CD4-positive, alpha-beta T cell (primary cell): ENCODE results near the gene ST6GALNAC3. TPM values are rescaled to one million over a fixed set of nuclear protein-coding genes. Genes with fewer than 3 reads are reported as not detected.

Experiments used
- ATAC-seq: fragments of 200-7000 bp; cut with Tn5 transposase; one replicate; pipeline ENCODE4 v1.10.0; 2022; ENCODE audit warnings: mild to moderate bottlenecking; ENCODE audit not compliant: poor library complexity
- CTCF ChIA-PET: fragments of 350-600 bp; sonication (Branson Sonifier 250); formaldehyde crosslinking; loops from one replicate; lab custom pipeline; 2021; ENCODE audit warnings: antibody characterized with exemption, inconsistent platforms; lab: Charles Lee
- POLR2A ChIA-PET: fragments of 350-600 bp; sonication (Branson Sonifier 250); formaldehyde crosslinking; loops from one replicate; lab custom pipeline; 2021; ENCODE audit warnings: antibody characterized with exemption, inconsistent platforms; lab: Charles Lee
- DNase-seq, 14 experiments: peaks; one replicate each; pipeline ENCODE4 v3.0.0-alpha.2; 2013 to 2020; ENCODE audit warnings: mixed read lengths in 2 of 14
- H3K27ac ChIP-seq, 2 donors: one replicate each; pipeline versions ENCODE4 v1.5.1 to v1.7.0; 2013; ENCODE audit warnings: low read length in 2 of 2, low read depth in 1 of 2, mild to moderate bottlenecking in 1 of 2
- H3K27me3 ChIP-seq, 2 experiments: 1 replicate in 1 of 2; 2 replicates in 1 of 2; pipeline versions ENCODE4 v1.6.1 to v1.7.0; 2013; ENCODE audit warnings: low read length in 2 of 2, control low read depth in 1 of 2, mild to moderate bottlenecking in 1 of 2, moderate library complexity in 1 of 2; ENCODE audit not compliant: insufficient read depth in 2 of 2, control insufficient read depth in 1 of 2
- H3K36me3 ChIP-seq: one replicate; pipeline ENCODE4 v1.6.1; 2013; ENCODE audit warnings: low read length, control low read depth; ENCODE audit not compliant: insufficient read depth
- H3K4me1 ChIP-seq: one replicate; pipeline ENCODE4 v1.6.1; 2013; ENCODE audit warnings: low read length, control low read depth; ENCODE audit not compliant: insufficient read depth
- H3K4me3 ChIP-seq: one replicate; pipeline ENCODE4 v1.5.1; 2013; ENCODE audit warnings: mild to moderate bottlenecking, low read length, moderate library complexity
- H3K9me3 ChIP-seq, 2 experiments: 1 replicate in 1 of 2; 2 replicates in 1 of 2; pipeline versions ENCODE4 v1.6.1 to v1.7.0; 2013; ENCODE audit warnings: low read length in 2 of 2, mild to moderate bottlenecking in 2 of 2, control low read depth in 1 of 2, moderate library complexity in 1 of 2; ENCODE audit not compliant: control insufficient read depth in 1 of 2, insufficient read depth in 1 of 2
- H3K27ac Mint-ChIP-seq: one replicate; pipeline ENCODE4 v1.8.0; 2020; ENCODE audit warnings: mixed read lengths
- H3K27me3 Mint-ChIP-seq: one replicate; pipeline ENCODE4 v1.8.0; 2021; ENCODE audit warnings: mixed read lengths
- H3K36me3 Mint-ChIP-seq: one replicate; pipeline ENCODE4 v1.8.0; 2021; ENCODE audit warnings: low read depth, mixed read lengths
- H3K4me1 Mint-ChIP-seq: one replicate; pipeline ENCODE4 v1.8.0; 2021; ENCODE audit warnings: low read depth, mixed read lengths
- H3K4me3 Mint-ChIP-seq: one replicate; pipeline ENCODE4 v1.8.0; 2020; ENCODE audit warnings: mild to moderate bottlenecking, mixed read lengths
- H3K9me3 Mint-ChIP-seq: one replicate; pipeline ENCODE4 v1.8.0; 2020; ENCODE audit warnings: mixed read lengths
- CTCF ChIP-seq: fragments of 200-600 bp; IDR thresholded peaks from one replicate; pipeline ENCODE4 v1.8.0; 2022; ENCODE audit warnings: antibody characterized with exemption, mild to moderate bottlenecking
- intact Hi-C, 2 experiments: fragments of 100-400 bp; cut with DNase I in 1 of 2; cut with micrococcal nuclease in 1 of 2; formaldehyde crosslinking; loops; one replicate each; pipeline versions ENCODE4 v1.15.1 to v1.9.0; 2023 to 2025; cut with DNase I, micrococcal nuclease
- total RNA-seq, 174 experiments: library from RNA in 2 of 174; stranded (reverse) in 2 of 174; gene quantifications; one replicate each; pipeline ENCODE4 v1.2.3 and lab custom pipeline; 2021 to 2026

Gene ST6GALNAC3
- total RNA-seq, 2 experiments from 2014 or later: 0.77 to 1.3 TPM

DNA sequence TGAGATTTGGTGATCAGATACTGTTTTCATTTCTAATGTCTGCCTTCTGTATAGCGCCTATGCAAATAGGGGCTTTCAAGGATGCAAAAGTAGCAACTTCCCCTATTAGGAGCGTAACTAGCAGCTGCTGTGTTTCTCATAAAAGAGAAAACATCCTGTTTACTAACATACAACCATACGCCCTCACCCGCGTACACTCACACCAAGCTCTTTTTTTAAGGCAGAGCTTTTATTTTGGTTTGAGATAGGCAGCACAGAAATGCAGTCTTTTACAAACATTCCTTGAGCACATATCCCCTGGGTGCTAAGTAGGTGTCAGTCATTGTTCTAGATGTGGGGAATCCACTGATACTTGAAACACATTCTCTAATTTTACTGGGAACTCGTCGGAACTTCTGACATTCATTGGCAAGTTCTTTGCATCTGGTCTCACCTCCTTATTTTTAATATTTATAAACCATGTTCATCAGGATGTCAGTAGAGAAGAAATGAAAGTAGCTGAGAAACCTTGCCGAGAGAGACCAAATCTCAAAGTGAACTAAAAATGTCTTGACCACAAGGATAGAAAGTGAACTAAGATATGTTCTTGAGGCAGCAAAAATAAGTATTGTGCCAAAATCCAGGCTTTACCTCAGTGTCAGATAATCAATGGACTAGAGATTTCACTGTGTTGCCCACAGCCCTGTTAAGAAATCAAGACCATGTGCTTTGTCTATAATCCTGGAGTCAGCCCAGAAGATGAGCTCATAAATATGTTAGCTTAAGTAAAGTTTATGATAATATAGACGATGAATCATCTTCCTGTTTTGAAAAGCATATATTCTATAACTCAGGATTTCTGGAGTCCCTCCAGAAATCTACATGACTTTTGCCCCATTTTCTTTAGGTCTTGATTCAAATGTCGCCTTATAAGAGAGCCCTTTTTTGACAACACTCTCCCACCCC, 350.9 kb downstream of the ST6GALNAC3 start:
- CTCF ChIA-PET: no interaction called here
- Mint-ChIP-seq H3K27me3 (no peaks in the 10 kb centered on the region), H3K4me3 (no peak overlapping the region), H3K9me3 (no peaks in the 10 kb centered on the region), H3K36me3 (no peaks in the 10 kb centered on the region), H3K27ac (no peak overlapping the region), H3K4me1 (no peaks in the 10 kb centered on the region)
- H3K36me3 ChIP-seq: no peaks in the 10 kb centered on the region
- no peaks in the 10 kb centered on the region for H3K27me3 ChIP-seq
- intact Hi-C loops: no loop called here
- no peak overlapping the region for H3K27ac ChIP-seq
- ATAC-seq (no peak), DNase-seq (no peak)
- TF ChIP-seq CTCF: no peak
- no peak overlapping the region for H3K4me3 ChIP-seq
- H3K9me3 ChIP-seq: no peaks in the 10 kb centered on the region
- H3K4me1 ChIP-seq: no peaks in the 10 kb centered on the region
- POLR2A ChIA-PET: no interaction called here

DNA sequence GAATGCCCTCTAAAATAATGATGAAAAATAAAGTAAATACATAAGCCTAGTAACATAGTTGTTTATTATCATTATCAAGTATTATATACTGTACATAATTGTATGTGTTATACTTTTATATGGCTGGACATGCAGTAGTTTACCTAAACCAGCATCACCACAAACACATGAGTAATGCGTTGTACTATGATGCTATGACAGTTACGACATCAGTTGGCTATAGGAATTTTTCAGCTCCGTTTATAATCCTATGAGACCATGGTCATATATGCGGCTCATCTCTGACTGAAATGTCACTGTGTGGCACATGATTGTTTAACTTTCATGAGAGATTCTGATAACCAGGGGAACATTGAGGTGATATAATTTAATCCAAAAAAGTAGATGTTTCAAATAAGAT, 352.1 kb downstream of the ST6GALNAC3 start:
- no peaks in the 10 kb centered on the region for H3K36me3 Mint-ChIP-seq
- Histone ChIP-seq H3K36me3 (no peaks in the 10 kb centered on the region), H3K27me3 (no peaks in the 10 kb centered on the region), H3K4me1 (no peaks in the 10 kb centered on the region), H3K4me3 (no peak overlapping the region), H3K27ac (no peak overlapping the region), H3K9me3 (no peaks in the 10 kb centered on the region)
- ChIA-PET CTCF (no interaction called here), POLR2A (no interaction called here)
- H3K27me3 Mint-ChIP-seq: no peaks in the 10 kb centered on the region
- no peak overlapping the region for H3K27ac Mint-ChIP-seq
- TF ChIP-seq CTCF: no peak
- DNase-seq (no peak), ATAC-seq (no peak)
- H3K4me1 Mint-ChIP-seq: no peaks in the 10 kb centered on the region
- intact Hi-C loops: no loop called here
- H3K9me3 Mint-ChIP-seq: no peaks in the 10 kb centered on the region
- no peak overlapping the region for H3K4me3 Mint-ChIP-seq

DNA sequence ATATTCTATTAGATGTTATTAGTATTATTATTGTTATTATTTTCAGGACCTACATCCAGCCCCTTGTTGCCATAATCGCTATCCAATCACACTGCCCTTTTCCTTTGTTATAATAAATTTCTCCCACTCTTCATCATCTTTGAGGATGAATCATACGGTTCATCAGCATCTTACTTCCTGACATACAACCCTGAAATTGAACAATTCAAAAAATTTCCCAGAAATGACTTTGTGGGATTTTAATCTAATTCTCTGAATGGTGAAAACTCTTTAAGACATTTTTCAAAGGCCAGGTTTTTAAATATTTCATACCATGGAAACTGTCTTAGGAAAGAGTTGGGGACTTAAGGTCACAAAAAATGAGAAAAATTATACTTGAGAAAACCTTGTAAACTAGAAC, 353.5 kb downstream of the ST6GALNAC3 start:
- no peaks in the 10 kb centered on the region for H3K36me3 Mint-ChIP-seq
- DNase-seq (no peak), ATAC-seq (no peak)
- POLR2A ChIA-PET: no interaction called here
- H3K9me3 ChIP-seq: no peaks in the 10 kb centered on the region
- no peaks in the 10 kb centered on the region for H3K4me1 Mint-ChIP-seq
- H3K27me3 ChIP-seq: no peaks in the 10 kb centered on the region
- H3K4me3 Mint-ChIP-seq: no peak overlapping the region
- no peaks in the 10 kb centered on the region for H3K4me1 ChIP-seq
- CTCF ChIA-PET: no interaction called here
- H3K9me3 Mint-ChIP-seq: no peaks in the 10 kb centered on the region
- no peak overlapping the region for H3K4me3 ChIP-seq
- no peaks in the 10 kb centered on the region for H3K36me3 ChIP-seq
- H3K27me3 Mint-ChIP-seq: no peaks in the 10 kb centered on the region
- no peak for TF ChIP-seq CTCF
- H3K27ac ChIP-seq: no peak overlapping the region
- intact Hi-C loops: no loop called here
- no peak overlapping the region for H3K27ac Mint-ChIP-seq
